GM12873 (cell line): ENCODE measurements around the gene E2F8.

Experiments used
- CTCF ChIP-seq: IDR thresholded peaks from 2 replicates; pipeline ENCODE4 v1.5.1; 2012; ENCODE audit warnings: low read depth, mild to moderate bottlenecking, moderate library complexity, low read length, control low read depth; ENCODE audit not compliant: insufficient read depth; ENCODE audit errors: missing control alignments

The E2F8 gene

GRCh38 chr11:19241260-19242178, 774 bp upstream of the E2F8 start:
- TF ChIP-seq CTCF: no peak

GRCh38 chr11:19239039-19239438, 1.7 kb downstream of the E2F8 start:
- no peak for TF ChIP-seq CTCF

GRCh38 chr11:19237813-19238212, 2.9 kb downstream of the E2F8 start:
- TF ChIP-seq CTCF: no peak

- TF ChIP-seq CTCF: no peak
Measured at GRCh38 chr11:19237381-19237780, 3.4 kb downstream of the E2F8 start.

GRCh38 chr11:19234231-19234817, 6.4 kb downstream of the E2F8 start:
- TF ChIP-seq CTCF: no peak

- TF ChIP-seq CTCF: no peak
Measured at GRCh38 chr11:19232910-19233503, 7.7 kb downstream of the E2F8 start.

GRCh38 chr11:19229671-19230070, 11.1 kb downstream of the E2F8 start:
- no peak for TF ChIP-seq CTCF
